ENCODE data around the gene DNAJC21.
"Not testable (repeated sequence)": the region's sequence is repeated elsewhere in the genome, so short reads cannot be mapped to it uniquely, and the experiment has no call there.

The DNAJC21 gene

GRCh38 chr5:34923694-34924461 is 5.5 kb upstream of the DNAJC21 start:
- DNase-seq = no peak

- DNase-seq = no peak
Observed at GRCh38 chr5:34924462-34924765, 4.9 kb upstream of the DNAJC21 start.

- DNase-seq = no peak
Observed at GRCh38 chr5:34926318-34926888, 3.0 kb upstream of the DNAJC21 start.

- DNase-seq = no peak
Observed at GRCh38 chr5:34927785-34928184, 1.6 kb upstream of the DNAJC21 start.

- no peak for DNase-seq
Observed at GRCh38 chr5:34928267-34928666, 1.1 kb upstream of the DNAJC21 start.

GRCh38 chr5:34929720-34930461 is 532 bp downstream of the DNAJC21 start:
- peak; percentile 86 for DNase-seq

- no peak for DNase-seq
Observed at GRCh38 chr5:34930462-34930844, 1.1 kb downstream of the DNAJC21 start.

GRCh38 chr5:34930870-34931269 is 1.5 kb downstream of the DNAJC21 start:
- DNase-seq = no peak

- DNase-seq = no peak
Observed at GRCh38 chr5:34932947-34933346, 3.6 kb downstream of the DNAJC21 start.

- no peak for DNase-seq
Observed at GRCh38 chr5:34941936-34942335, 12.6 kb downstream of the DNAJC21 start.

- DNase-seq = no peak
Observed at GRCh38 chr5:34944044-34944443, 14.7 kb downstream of the DNAJC21 start.

- no peak for DNase-seq
Observed at GRCh38 chr5:34944460-34945047, 15.2 kb downstream of the DNAJC21 start.

- no peak for DNase-seq
Observed at GRCh38 chr5:34957321-34957720, 28.0 kb downstream of the DNAJC21 start.

GRCh38 chr5:34957857-34958690 is 28.7 kb downstream of the DNAJC21 start:
- DNase-seq = peak; percentile 7

GRCh38 chr5:34959323-34959722 is 30.0 kb downstream of the DNAJC21 start:
- no peak for DNase-seq

GRCh38 chr5:34967540-34967939 is 38.2 kb downstream of the DNAJC21 start:
- no peak for DNase-seq

- no peak for DNase-seq
Observed at GRCh38 chr5:34968258-34968657, 38.9 kb downstream of the DNAJC21 start.

GRCh38 chr5:34970552-34970951 is 41.2 kb downstream of the DNAJC21 start:
- DNase-seq = no peak

- not testable (repeated sequence) for DNase-seq
Observed at GRCh38 chr5:34971655-34972054, 42.3 kb downstream of the DNAJC21 start.

- DNase-seq = no peak
Observed at GRCh38 chr5:34976347-34976746, 47.0 kb downstream of the DNAJC21 start.

- no peak for DNase-seq
Observed at GRCh38 chr5:34977934-34978613, 48.7 kb downstream of the DNAJC21 start.

GRCh38 chr5:34978681-34979080 is 49.3 kb downstream of the DNAJC21 start:
- DNase-seq = no peak

Data from CD4-positive, alpha-beta T cell treated with Interleukin-21 for 1 hour (primary cell).